ENCODE data around the gene NEK3.

GRCh38 chr13:52127378-52127777 lies 32.0 kb downstream of the NEK3 start:
- TF ChIP-seq, protein P1, sequence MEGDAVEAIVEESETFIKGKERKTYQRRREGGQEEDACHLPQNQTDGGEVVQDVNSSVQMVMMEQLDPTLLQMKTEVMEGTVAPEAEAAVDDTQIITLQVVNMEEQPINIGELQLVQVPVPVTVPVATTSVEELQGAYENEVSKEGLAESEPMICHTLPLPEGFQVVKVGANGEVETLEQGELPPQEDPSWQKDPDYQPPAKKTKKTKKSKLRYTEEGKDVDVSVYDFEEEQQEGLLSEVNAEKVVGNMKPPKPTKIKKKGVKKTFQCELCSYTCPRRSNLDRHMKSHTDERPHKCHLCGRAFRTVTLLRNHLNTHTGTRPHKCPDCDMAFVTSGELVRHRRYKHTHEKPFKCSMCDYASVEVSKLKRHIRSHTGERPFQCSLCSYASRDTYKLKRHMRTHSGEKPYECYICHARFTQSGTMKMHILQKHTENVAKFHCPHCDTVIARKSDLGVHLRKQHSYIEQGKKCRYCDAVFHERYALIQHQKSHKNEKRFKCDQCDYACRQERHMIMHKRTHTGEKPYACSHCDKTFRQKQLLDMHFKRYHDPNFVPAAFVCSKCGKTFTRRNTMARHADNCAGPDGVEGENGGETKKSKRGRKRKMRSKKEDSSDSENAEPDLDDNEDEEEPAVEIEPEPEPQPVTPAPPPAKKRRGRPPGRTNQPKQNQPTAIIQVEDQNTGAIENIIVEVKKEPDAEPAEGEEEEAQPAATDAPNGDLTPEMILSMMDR (IDR thresholded peaks at IDR 0.05), result no peak
- no peak for TF ChIP-seq ZFX (IDR thresholded peaks at IDR 0.05; ENCODE audit: borderline replicate concordance)

All from 22Rv1 (cell line).